Renal cortical epithelial cell (primary cell): ENCODE data around the gene LLGL2. TPM values are rescaled to one million over a fixed set of nuclear protein-coding genes. Genes with fewer than 3 reads are reported as not detected.

Experiments used
- DNase-seq: peaks from one replicate; pipeline ENCODE4 v3.0.0-alpha.2; 2011; ENCODE audit warnings: low read depth
- total RNA-seq: library from RNA; depleted of rRNA; stranded (reverse); fragments of >200 nt; gene quantifications from 2 replicates; pipeline ENCODE4 v1.2.3, GENCODE V29; 2014

LLGL2 gene
- total RNA-seq, 1 donor from 2014 or later: 52.5 TPM

GRCh38 chr17:75612906-75613626 is 87.6 kb downstream of the LLGL2 start:
- DNase-seq: no peak

DNA sequence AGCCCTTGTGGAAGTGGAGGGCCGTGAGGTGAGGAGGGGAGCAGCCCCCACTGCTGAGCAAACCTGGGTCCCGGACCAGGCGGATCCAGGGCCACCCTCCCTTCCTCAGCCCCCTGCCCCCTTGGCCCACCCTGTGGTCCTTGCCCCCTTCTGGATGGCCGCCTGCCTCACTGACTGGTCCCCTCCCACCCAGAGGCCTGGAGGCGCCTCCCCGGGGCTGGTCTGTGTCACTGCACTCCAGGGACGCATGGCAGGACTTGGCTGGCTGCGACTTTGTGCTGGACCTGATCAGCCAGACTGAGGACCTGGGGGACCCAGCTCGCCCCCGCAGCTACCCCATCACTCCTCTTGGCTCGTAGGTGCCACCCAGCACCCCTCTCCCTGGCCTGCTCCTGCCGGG is 88.5 kb downstream of the LLGL2 start:
- no peak for DNase-seq

- no peak for DNase-seq
Observed at GRCh38 chr17:75614556-75615270, 89.2 kb downstream of the LLGL2 start.

DNA sequence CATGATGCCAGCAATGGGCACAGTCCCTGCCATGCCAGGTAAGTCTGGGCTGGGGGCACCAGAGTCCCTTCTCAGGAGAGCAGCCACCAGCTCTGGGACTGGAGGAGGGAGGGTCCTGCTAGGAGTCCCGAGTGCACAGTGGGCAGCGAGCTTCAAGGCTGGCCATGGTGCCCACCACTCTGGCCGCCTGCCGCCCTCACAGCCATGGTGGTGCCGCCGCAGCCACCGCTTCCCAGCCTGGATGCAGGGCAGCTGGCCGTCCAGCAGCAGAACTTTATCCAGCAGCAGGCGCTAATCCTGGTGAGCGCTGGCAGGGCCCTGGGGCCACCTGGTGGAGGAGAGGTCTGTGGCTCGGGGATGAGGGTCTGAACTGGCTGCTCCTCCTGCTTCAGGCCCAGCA is 89.8 kb downstream of the LLGL2 start:
- no peak for DNase-seq

DNA sequence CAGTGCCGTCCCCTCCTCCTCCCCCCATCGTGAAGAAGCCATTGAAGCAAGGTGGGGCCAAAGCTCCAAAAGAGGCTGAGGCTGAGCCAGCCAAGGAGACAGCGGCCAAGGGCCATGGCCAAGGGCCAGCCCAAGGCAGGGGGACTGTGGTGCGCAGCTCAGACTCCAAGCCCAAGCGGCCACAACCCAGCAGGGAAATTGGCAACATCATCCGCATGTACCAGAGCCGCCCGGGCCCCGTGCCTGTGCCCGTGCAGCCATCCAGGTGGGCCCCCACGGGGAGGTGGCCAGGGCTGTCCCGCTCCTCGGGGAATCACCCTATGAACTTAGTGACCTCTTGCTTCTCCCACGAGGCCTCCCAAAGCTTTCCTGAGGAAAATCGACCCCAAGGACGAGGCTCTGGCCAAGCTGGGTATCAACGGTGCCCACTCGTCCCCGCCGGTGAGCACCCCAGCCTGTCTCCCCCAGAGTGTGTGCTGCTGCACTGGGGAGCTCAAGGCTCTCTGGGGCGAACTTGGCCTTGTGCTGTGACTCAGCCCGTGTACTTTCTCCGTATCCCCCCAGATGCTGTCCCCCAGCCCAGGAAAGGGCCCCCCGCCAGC is 91.1 kb downstream of the LLGL2 start:
- DNase-seq: no peak

GRCh38 chr17:75617218-75617617 is 91.7 kb downstream of the LLGL2 start:
- no peak for DNase-seq

DNA sequence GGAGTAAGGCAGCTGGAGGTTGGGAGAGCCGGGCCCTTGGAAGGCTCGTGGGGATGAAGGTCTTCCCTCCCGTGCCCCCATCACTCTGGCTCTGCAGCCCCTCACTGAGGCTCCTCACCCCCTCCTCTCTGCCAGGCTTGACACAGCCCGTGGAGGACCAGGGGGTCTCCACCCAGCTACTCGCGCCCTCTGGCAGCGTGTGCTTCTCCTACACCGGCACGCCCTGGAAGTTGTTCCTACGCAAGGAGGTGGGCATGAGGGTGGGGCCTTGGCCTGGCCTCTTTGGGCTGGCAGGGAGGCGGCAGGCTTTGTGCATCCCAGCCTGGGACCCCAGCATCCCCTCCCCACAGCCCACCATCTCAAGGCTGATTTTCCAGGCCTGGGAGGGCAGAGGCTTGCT is 92.2 kb downstream of the LLGL2 start:
- DNase-seq: no peak

- no peak for DNase-seq
Observed at GRCh38 chr17:75619506-75620431, 94.3 kb downstream of the LLGL2 start.

DNA sequence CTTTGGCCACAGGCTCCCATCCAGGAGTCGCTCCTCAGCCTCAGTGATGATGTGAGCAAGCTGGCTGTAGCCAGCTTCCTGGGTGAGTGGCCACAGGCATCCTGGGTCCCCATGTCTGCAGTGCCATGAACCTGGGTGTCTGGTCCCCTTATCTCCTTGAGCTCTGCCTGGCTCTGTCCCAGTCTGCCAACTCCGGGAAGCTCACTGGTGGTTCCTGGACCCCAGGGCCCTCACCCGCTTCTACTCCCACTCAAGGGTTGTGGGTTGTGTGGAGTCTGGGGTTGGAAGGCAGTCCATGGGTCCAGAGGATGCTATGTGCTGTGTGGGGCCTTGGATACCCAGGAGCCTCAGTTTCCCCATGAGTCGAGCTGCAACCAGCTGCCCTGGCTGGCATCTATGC is 96.0 kb downstream of the LLGL2 start:
- DNase-seq: no peak

DNA sequence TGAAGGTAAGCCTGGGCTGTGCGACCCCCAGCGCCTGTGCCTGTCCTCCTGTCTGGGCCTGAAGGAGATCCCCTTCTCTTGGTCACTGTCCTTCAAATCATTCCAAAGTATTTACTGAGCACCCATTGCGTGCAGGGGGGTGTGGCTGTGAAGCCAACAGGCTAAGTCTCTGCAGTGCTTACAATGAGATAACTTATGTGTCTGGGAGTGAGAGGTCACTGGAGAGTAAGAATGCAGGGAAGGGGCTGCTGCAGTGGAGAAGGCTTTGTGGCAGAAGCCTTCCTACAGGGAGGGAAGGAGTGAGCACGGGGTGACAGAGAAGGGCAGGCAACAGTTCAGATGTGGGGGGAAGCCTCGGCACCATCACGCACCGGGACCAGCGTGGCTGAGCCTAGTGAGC is 96.6 kb downstream of the LLGL2 start:
- no peak for DNase-seq

DNA sequence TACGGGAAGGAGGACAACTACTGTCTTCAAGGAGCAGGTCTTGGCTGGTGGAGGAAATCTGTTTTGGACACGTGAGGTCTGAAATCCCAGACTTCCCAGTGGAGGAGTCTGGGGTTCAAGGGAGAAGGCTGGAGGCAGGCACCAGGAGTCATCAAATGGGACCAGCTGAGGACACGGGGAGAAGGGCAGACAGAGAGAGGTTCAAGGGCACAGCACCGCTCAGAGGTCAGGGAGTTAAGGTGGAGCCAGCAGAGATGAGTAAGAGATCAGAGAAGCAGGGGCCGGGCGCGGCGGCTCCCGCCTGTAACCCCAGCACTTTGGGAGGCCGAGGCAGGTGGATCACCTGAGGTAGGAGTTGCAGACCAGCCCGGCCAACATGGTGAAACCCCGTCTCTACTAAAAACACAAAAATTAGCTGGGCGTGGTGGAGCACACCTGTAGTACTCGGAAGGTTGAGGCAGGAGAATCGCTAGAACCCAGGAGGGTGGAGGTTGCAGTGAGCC is 97.3 kb downstream of the LLGL2 start:
- no peak for DNase-seq

GRCh38 chr17:75623386-75623785 is 97.9 kb downstream of the LLGL2 start:
- DNase-seq: no peak

DNA sequence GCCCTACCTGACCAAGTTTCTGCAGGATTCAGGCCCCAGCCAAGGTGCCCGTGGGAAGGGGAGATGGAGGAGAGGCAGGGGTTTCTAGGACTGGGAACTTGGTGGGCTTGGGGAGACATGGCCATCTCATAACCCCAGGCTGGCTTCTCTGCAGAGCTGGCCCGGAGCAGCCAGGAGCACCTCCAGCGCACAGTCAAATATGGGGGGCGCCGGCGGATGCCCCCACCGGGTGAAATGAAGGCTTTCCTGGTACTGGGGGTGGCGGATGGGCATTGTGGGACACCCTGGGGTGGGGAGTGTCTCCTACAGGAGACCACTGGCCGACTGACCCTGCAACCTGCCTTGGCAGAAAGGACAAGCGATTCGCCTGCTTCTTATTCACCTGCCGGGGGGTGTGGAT is 98.5 kb downstream of the LLGL2 start:
- no peak for DNase-seq

Other genes with a start within 250 kb of the LLGL2 start
- 2.8 and 5.6 TPM in 2 replicates for gene SLC25A19, start 236.3 kb upstream of the LLGL2 start, total RNA-seq
- 110 and 112 TPM in 2 replicates for gene GRB2, start 120.0 kb upstream of the LLGL2 start, total RNA-seq
- 17.2 and 68.5 TPM in 2 replicates for gene TMEM94, start 69.1 kb upstream of the LLGL2 start, total RNA-seq
- gene CASKIN2, start 10.2 kb upstream of the LLGL2 start, total RNA-seq: 4.3 and 26.2 TPM in 2 replicates
- 11.1 and 14.5 TPM in 2 replicates for gene TSEN54, start 9.2 kb upstream of the LLGL2 start, total RNA-seq
- 1.0 and 3.8 TPM in 2 replicates for gene MYO15B, start 62.1 kb downstream of the LLGL2 start, total RNA-seq
- gene SMIM5, start 107.7 kb downstream of the LLGL2 start, total RNA-seq: 0.20 and 1.6 TPM in 2 replicates
- 11.1 and 21.3 TPM in 2 replicates for gene RECQL5, start 141.5 kb downstream of the LLGL2 start, total RNA-seq
- 55.6 and 104 TPM in 2 replicates for gene SAP30BP, start 141.6 kb downstream of the LLGL2 start, total RNA-seq
- gene ITGB4, start 195.8 kb downstream of the LLGL2 start, total RNA-seq: 76.9 and 82.5 TPM in 2 replicates
- 16.6 and 51.2 TPM in 2 replicates for gene GALK1, start 239.5 kb downstream of the LLGL2 start, total RNA-seq